IPS DF 6.9 (cell line): ENCODE measurements around the gene FANCD2.

Experiments
- DNase-seq: peaks from one replicate; pipeline ENCODE4 v3.0.0-alpha.2; 2013; ENCODE audit warnings: low read depth, low spot score
- H3K27ac ChIP-seq: one replicate; pipeline ENCODE4 v1.5.1; 2013; ENCODE audit warnings: low read length, control low read depth
- H3K27me3 ChIP-seq: 2 replicates; pipeline ENCODE4 v1.6.1; 2013; ENCODE audit warnings: mild to moderate bottlenecking, low read length; ENCODE audit not compliant: control insufficient read depth, insufficient read depth
- H3K36me3 ChIP-seq: 2 replicates; pipeline ENCODE4 v1.6.1; 2013; ENCODE audit warnings: low read length; ENCODE audit not compliant: control insufficient read depth, insufficient read depth
- H3K4me1 ChIP-seq: 2 replicates; pipeline ENCODE4 v1.6.1; 2013; ENCODE audit warnings: low read length; ENCODE audit not compliant: control insufficient read depth, insufficient read depth
- H3K4me3 ChIP-seq: 2 replicates; pipeline ENCODE4 v1.5.1; 2013; ENCODE audit warnings: mild to moderate bottlenecking, low read length
- H3K9me3 ChIP-seq: 2 replicates; pipeline ENCODE4 v1.6.1; 2013; ENCODE audit warnings: low read length, inconsistent platforms; ENCODE audit not compliant: control insufficient read depth, insufficient read depth
- WGBS: extraction: QIAGEN DNeasy Blood & Tissue Kit; methylation state at CpG from one replicate; pipeline ENCODE4 v1.1.7; 2013; ENCODE audit warnings: mixed read lengths, missing lambda C conversion rate; ENCODE audit not compliant: insufficient read length, insufficient coverage; 5-methylcytosine and 5-hydroxymethylcytosine counted together

Gene FANCD2

GRCh38 chr3:10026084-10026890, at the start of gene FANCD2:
Gene FANCD2 (plus strand): TSS chr3:10026437. CDS start chr3:10028658, 2,221 bp downstream.
- Histone ChIP-seq H3K4me1 (no peaks in the 10 kb centered on the region), H3K27me3 (no peaks in the 10 kb centered on the region), H3K4me3 (peak within 1 kb of the TSS; percentile 83), H3K36me3 (no peaks in the 10 kb centered on the region; the same call in 1 of the 2 replicates), H3K9me3 (no peaks in the 10 kb centered on the region), H3K27ac (no peak within 1 kb of the TSS)
- no CpG with 5 or more reads among the region's 61 CpGs for WGBS
- peak; percentile 58 for DNase-seq

- Histone ChIP-seq H3K36me3 (no peaks in the 10 kb centered on the region; the same call in 1 of the 2 replicates), H3K9me3 (no peaks in the 10 kb centered on the region), H3K4me3 (no peak overlapping the region), H3K4me1 (no peaks in the 10 kb centered on the region), H3K27me3 (no peaks in the 10 kb centered on the region), H3K27ac (no peak overlapping the region)
- no peak for DNase-seq
- no CpG with 5 or more reads among the region's 7 CpGs for WGBS
Measured at GRCh38 chr3:9976721-9977709, 49.2 kb upstream of the FANCD2 start.

- Histone ChIP-seq H3K4me3 (no peak overlapping the region), H3K4me1 (no peaks in the 10 kb centered on the region), H3K36me3 (no peaks in the 10 kb centered on the region; the same call in 1 of the 2 replicates), H3K9me3 (no peaks in the 10 kb centered on the region), H3K27me3 (no peaks in the 10 kb centered on the region), H3K27ac (no peak overlapping the region)
- WGBS: no CpG with 5 or more reads among the region's 8 CpGs
- no peak for DNase-seq
Measured at GRCh38 chr3:9978710-9979305, 47.4 kb upstream of the FANCD2 start.

GRCh38 chr3:9980251-9980650, 46.0 kb upstream of the FANCD2 start:
- DNase-seq: no peak
- Histone ChIP-seq H3K27ac (no peak overlapping the region), H3K9me3 (no peaks in the 10 kb centered on the region), H3K4me1 (no peaks in the 10 kb centered on the region), H3K4me3 (no peak overlapping the region), H3K27me3 (no peaks in the 10 kb centered on the region), H3K36me3 (no peaks in the 10 kb centered on the region; the same call in 1 of the 2 replicates)
- no CpG with 5 or more reads among the region's 2 CpGs for WGBS

- no peaks in the 10 kb centered on the region for H3K9me3 ChIP-seq
- H3K36me3 ChIP-seq: 0 out of 2 replicates have a peak, but pooled peaks cover 2% of the 10 kb centered on the region
- H3K4me1 ChIP-seq: no peaks in the 10 kb centered on the region; the same call in 1 of the 2 replicates
- H3K27ac ChIP-seq: no peak overlapping the region
- peak overlapping the region; percentile 79 for H3K4me3 ChIP-seq
- WGBS: no CpG with 5 or more reads among the region's 17 CpGs
- H3K27me3 ChIP-seq: no peaks in the 10 kb centered on the region
- DNase-seq: no peak
Measured at GRCh38 chr3:9986230-9986725, 40.0 kb upstream of the FANCD2 start.

- no CpG with 5 or more reads among the region's 10 CpGs for WGBS
- DNase-seq: no peak
- no peaks in the 10 kb centered on the region for H3K27me3 ChIP-seq
- H3K36me3 ChIP-seq: peaks cover 4% of the 10 kb centered on the region; the same call in 1 of the 2 replicates
- no peaks in the 10 kb centered on the region for H3K4me1 ChIP-seq
- H3K9me3 ChIP-seq: no peaks in the 10 kb centered on the region
- H3K4me3 ChIP-seq: no peak overlapping the region
- no peak overlapping the region for H3K27ac ChIP-seq
Measured at GRCh38 chr3:9994086-9994844, 32.0 kb upstream of the FANCD2 start.

- no peak for DNase-seq
- Histone ChIP-seq H3K27me3 (no peaks in the 10 kb centered on the region), H3K9me3 (no peaks in the 10 kb centered on the region), H3K27ac (no peak overlapping the region), H3K4me1 (no peaks in the 10 kb centered on the region), H3K4me3 (no peak overlapping the region), H3K36me3 (peaks cover 3% of the 10 kb centered on the region; the same call in 1 of the 2 replicates)
- WGBS: no CpG with 5 or more reads among the region's 7 CpGs
Measured at GRCh38 chr3:10000686-10001085, 25.6 kb upstream of the FANCD2 start.

GRCh38 chr3:10002951-10003350, 23.3 kb upstream of the FANCD2 start:
- Histone ChIP-seq H3K27ac (no peak overlapping the region), H3K9me3 (no peaks in the 10 kb centered on the region), H3K27me3 (no peaks in the 10 kb centered on the region), H3K36me3 (peaks cover 3% of the 10 kb centered on the region; the same call in 1 of the 2 replicates), H3K4me3 (no peak overlapping the region), H3K4me1 (no peaks in the 10 kb centered on the region)
- no peak for DNase-seq
- no CpG with 5 or more reads among the region's 2 CpGs for WGBS

- no peak for DNase-seq
- WGBS: no CpG with 5 or more reads among the region's 7 CpGs
- Histone ChIP-seq H3K36me3 (no peaks in the 10 kb centered on the region; the same call in 1 of the 2 replicates), H3K9me3 (no peaks in the 10 kb centered on the region), H3K27me3 (no peaks in the 10 kb centered on the region), H3K27ac (no peak overlapping the region), H3K4me1 (0 out of 2 replicates have a peak, but pooled peaks cover 2% of the 10 kb centered on the region), H3K4me3 (no peak overlapping the region)
Measured at GRCh38 chr3:10004506-10004905, 21.7 kb upstream of the FANCD2 start.
